ENCODE results near the gene RASGEF1B. TPM values are rescaled to one million over a fixed set of nuclear protein-coding genes. Genes with fewer than 3 reads are reported as not detected.

Gene RASGEF1B
- total and polyA plus RNA-seq, 9 of the 15 experiments (the other 6 are each of a cell fraction or from before 2014, with no cell fraction given): 0.04 to 0.57 (median 0.22) TPM

DNA sequence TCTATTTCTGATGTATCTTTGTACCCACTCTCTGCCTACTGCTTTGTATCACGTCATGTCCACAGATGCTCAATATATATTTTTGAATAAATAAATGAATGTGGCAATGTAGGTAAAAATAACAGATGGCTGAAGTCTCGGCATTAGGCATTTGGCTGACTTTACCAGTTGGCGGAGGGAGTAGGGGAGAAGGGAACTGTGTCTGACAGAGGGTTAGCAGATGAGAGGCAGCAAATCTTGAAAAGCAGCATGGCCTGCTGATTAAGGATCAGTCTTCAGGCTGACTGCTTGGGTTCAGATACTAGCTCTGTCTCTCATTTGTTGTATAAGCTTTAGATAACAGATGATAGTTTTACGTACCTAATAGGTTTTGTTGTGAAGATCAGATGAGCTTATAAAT lies 31.9 kb upstream of the RASGEF1B start (continued):
- no peak for TF ChIP-seq E2F3 (CRISPR knock-in tag; IDR thresholded peaks at IDR 0.05)
- TF ChIP-seq ZNF589 (CRISPR knock-in tag; IDR thresholded peaks at IDR 0.05; ENCODE audit: low read depth): no peak
- TF ChIP-seq ZNF143 (CRISPR knock-in tag; IDR thresholded peaks at IDR 0.05): no peak

DNA sequence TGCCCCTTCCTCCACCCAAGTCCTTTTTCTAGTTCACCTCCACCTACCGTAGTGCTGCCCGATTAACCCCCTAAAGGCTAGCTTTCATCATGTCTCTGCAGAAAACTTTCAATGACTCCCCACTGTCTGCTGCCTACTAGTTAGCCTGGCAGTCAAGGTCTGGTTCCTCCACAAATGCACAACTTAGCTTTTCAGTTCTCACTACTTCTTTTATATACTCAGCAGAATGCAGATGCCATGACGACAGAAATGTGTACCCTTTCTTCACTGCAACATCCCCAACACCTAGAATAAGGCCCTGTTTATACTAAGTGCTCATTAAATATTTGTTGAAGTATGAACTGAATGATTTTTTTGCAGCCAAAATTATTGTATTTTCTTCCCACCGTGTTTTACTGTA lies 30.9 kb upstream of the RASGEF1B start:
- H2AFZ ChIP-seq (ENCODE audit: low read depth, low read length): no peak overlapping the region
- no peaks in the 10 kb centered on the region for H3K4me1 ChIP-seq (replicated peaks in 1 of 2; ENCODE audit: control insufficient read depth in 2 of 2, insufficient read depth in 2 of 2, low read length in 2 of 2)
- H3K9ac ChIP-seq (ENCODE audit: insufficient read depth in 1 of 2, low read depth in 2 of 2, low read length in 2 of 2): no peak overlapping the region
- H3K79me2 ChIP-seq (ENCODE audit: control insufficient read depth, insufficient read depth, low read length): no peaks in the 10 kb centered on the region
- no peak overlapping the region for H3K4me2 ChIP-seq (ENCODE audit: insufficient read depth, low read length)
- intact Hi-C loops (cut with micrococcal nuclease) (no loop called here), in situ Hi-C loops (cut with MboI) (no loop called here)
- no peaks in the 10 kb centered on the region for H3K9me1 ChIP-seq (ENCODE audit: control insufficient read depth, insufficient read depth, low read length)
- DNase-seq (ENCODE audit: extremely low read depth in 1 of 4, low spot score in 3 of 4) (no peak), ATAC-seq (no peak), FAIRE-seq (no peak)
- no TSS peak for BruUV-seq (replicated peaks)
- no peaks in the 10 kb centered on the region; the same call in 1 of the 2 replicates for H4K20me1 ChIP-seq (replicated peaks; ENCODE audit: control insufficient read depth, insufficient read depth, low read length)
- no peak overlapping the region for H3K27ac ChIP-seq (ENCODE audit: extremely low read depth, low read depth, low read length)
- no peaks in the 10 kb centered on the region for H3K9me3 ChIP-seq (replicated peaks; ENCODE audit: control insufficient read depth, insufficient read depth, low read depth, low read length)
- ChIA-PET CTCF (ENCODE audit: low intra/inter-chr PET ratio) (no interaction called here), POLR2A (no interaction called here)
- H3K36me3 ChIP-seq (ENCODE audit: control insufficient read depth, insufficient read depth, low read length): no peaks in the 10 kb centered on the region
- 0% methylated on average over 4 of the region's 4 CpGs for WGBS (ENCODE audit: insufficient coverage, low coverage, missing lambda C conversion rate)
- H3K4me3 ChIP-seq: no peak overlapping the region
- peaks cover 2 to 12% of the 10 kb centered on the region in 2 experiments; a peak in 2 of 5 replicates for H3K27me3 ChIP-seq (ENCODE audit: control insufficient read depth in 2 of 2, insufficient read depth in 2 of 2, low read length in 2 of 2)
- TF ChIP-seq, protein P1, sequence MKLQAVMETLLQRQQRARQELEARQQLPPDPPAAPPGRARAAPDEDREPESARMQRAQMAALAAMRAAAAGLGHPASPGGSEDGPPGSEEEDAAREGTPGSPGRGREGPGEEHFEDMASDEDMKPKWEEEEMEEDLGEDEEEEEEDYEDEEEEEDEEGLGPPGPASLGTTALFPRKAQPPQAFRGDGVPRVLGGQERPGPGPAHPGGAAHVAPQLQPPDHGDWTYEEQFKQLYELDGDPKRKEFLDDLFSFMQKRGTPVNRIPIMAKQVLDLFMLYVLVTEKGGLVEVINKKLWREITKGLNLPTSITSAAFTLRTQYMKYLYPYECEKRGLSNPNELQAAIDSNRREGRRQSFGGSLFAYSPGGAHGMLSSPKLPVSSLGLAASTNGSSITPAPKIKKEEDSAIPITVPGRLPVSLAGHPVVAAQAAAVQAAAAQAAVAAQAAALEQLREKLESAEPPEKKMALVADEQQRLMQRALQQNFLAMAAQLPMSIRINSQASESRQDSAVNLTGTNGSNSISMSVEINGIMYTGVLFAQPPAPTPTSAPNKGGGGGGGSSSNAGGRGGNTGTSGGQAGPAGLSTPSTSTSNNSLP (IDR thresholded peaks at IDR 0.05; ENCODE audit: borderline replicate concordance, low read depth, low read length): no peak
- TF ChIP-seq, protein P2, sequence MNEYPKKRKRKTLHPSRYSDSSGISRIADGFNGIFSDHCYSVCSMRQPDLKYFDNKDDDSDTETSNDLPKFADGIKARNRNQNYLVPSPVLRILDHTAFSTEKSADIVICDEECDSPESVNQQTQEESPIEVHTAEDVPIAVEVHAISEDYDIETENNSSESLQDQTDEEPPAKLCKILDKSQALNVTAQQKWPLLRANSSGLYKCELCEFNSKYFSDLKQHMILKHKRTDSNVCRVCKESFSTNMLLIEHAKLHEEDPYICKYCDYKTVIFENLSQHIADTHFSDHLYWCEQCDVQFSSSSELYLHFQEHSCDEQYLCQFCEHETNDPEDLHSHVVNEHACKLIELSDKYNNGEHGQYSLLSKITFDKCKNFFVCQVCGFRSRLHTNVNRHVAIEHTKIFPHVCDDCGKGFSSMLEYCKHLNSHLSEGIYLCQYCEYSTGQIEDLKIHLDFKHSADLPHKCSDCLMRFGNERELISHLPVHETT (CRISPR knock-in tag; conservative IDR thresholded peaks at IDR 0.05 in 1 of 2, IDR thresholded peaks at IDR 0.05 in 1 of 2): no peak
- TF ChIP-seq POLR2B (IDR thresholded peaks at IDR 0.05; ENCODE audit: low read depth, partially characterized antibody): no peak
- TF ChIP-seq ESRRA (IDR thresholded peaks at IDR 0.05; ENCODE audit: borderline replicate concordance, low read depth): no peak
- no peak for TF ChIP-seq HNRNPUL1 (IDR thresholded peaks at IDR 0.05; ENCODE audit: low read length)
- TF ChIP-seq ZNF174 (CRISPR knock-in tag; IDR thresholded peaks at IDR 0.05): no peak
- no peak for TF ChIP-seq NCOA1 (IDR thresholded peaks at IDR 0.05; ENCODE audit: low read depth)
- TF ChIP-seq EZH2 (IDR thresholded peaks at IDR 0.05; ENCODE audit: borderline replicate concordance, low read depth, low read length): no peak
- no peak for TF ChIP-seq BCOR (IDR thresholded peaks at IDR 0.05)
- TF ChIP-seq, protein P3, sequence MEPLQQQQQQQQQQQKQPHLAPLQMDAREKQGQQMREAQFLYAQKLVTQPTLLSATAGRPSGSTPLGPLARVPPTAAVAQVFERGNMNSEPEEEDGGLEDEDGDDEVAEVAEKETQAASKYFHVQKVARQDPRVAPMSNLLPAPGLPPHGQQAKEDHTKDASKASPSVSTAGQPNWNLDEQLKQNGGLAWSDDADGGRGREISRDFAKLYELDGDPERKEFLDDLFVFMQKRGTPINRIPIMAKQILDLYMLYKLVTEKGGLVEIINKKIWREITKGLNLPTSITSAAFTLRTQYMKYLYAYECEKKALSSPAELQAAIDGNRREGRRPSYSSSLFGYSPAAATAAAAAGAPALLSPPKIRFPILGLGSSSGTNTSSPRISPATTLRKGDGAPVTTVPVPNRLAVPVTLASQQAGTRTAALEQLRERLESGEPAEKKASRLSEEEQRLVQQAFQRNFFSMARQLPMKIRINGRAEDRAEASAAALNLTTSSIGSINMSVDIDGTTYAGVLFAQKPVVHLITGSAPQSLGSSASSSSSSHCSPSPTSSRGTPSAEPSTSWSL (CRISPR knock-in tag; IDR thresholded peaks at IDR 0.05; ENCODE audit: borderline replicate concordance): no peak
- TF ChIP-seq SLC30A9 (CRISPR knock-in tag; IDR thresholded peaks at IDR 0.05): no peak
- no peak for TF ChIP-seq IFI16 (CRISPR knock-in tag; IDR thresholded peaks at IDR 0.05)
- no peak for TF ChIP-seq SMAD1 (IDR thresholded peaks at IDR 0.05; ENCODE audit: low read depth, low read length, partially characterized antibody)

All from K562 (cell line).